ENCODE results near the gene MCU. TPM values are rescaled to one million over a fixed set of nuclear protein-coding genes. Genes with fewer than 3 reads are reported as not detected.

MCU gene
- total and polyA plus RNA-seq, 12 donors, result 9.0 to 19.0 (median 14.7) TPM

GRCh38 chr10:72709041-72709440 is 17.1 kb downstream of the MCU start:
- Histone ChIP-seq H3K4me3 (no peak overlapping the region), H3K27me3 (no peaks in the 10 kb centered on the region), H3K9me3 (no peaks in the 10 kb centered on the region), H3K4me1 (peaks cover 0 to 53% (median 32%) of the 10 kb centered on the region in 9 donors), H3K27ac (peak overlapping the region in 6 of 10 donors; percentile 10 to 77 (median 38)), H3K36me3 (no peaks in the 10 kb centered on the region)
- 5 to 12% methylated on average over 1 of the region's 1 CpG for WGBS, 2 donors
- intact Hi-C loops (cut with DNase I), result no loop called here
- ATAC-seq (peak in 6 of 8 donors; percentile 43 to 73 (median 54)), DNase-seq (peak in 1 of 2 donors; percentile 60)
- TF ChIP-seq, protein P1, sequence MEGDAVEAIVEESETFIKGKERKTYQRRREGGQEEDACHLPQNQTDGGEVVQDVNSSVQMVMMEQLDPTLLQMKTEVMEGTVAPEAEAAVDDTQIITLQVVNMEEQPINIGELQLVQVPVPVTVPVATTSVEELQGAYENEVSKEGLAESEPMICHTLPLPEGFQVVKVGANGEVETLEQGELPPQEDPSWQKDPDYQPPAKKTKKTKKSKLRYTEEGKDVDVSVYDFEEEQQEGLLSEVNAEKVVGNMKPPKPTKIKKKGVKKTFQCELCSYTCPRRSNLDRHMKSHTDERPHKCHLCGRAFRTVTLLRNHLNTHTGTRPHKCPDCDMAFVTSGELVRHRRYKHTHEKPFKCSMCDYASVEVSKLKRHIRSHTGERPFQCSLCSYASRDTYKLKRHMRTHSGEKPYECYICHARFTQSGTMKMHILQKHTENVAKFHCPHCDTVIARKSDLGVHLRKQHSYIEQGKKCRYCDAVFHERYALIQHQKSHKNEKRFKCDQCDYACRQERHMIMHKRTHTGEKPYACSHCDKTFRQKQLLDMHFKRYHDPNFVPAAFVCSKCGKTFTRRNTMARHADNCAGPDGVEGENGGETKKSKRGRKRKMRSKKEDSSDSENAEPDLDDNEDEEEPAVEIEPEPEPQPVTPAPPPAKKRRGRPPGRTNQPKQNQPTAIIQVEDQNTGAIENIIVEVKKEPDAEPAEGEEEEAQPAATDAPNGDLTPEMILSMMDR (IDR thresholded peaks at IDR 0.05), result no peak

GRCh38 chr10:72712136-72712535 is 20.2 kb downstream of the MCU start:
- intact Hi-C loops (cut with DNase I), result loop anchor here in 1 of 10 donors (5.0 kb wide), 1 partner anchor 120 kb away; no protein-coding TSS in a partner anchor
- Histone ChIP-seq H3K4me1 (peaks cover 0 to 53% (median 32%) of the 10 kb centered on the region in 9 donors), H3K27me3 (no peaks in the 10 kb centered on the region), H3K4me3 (peak overlapping the region in 2 of 10 donors; percentile 16 to 19), H3K36me3 (peaks cover 0 to 26% (median 0%) of the 10 kb centered on the region in 9 donors), H3K9me3 (no peaks in the 10 kb centered on the region), H3K27ac (peak overlapping the region in 8 of 10 donors; percentile 15 to 73 (median 52))
- DNase-seq (no peak), ATAC-seq (peak in 3 of 8 donors; percentile 32 to 54 (median 38))
- WGBS, 2 donors, result 50 to 51% methylated on average over 2 of the region's 2 CpGs
- TF ChIP-seq, protein P1 (IDR thresholded peaks at IDR 0.05), result no peak

DNA sequence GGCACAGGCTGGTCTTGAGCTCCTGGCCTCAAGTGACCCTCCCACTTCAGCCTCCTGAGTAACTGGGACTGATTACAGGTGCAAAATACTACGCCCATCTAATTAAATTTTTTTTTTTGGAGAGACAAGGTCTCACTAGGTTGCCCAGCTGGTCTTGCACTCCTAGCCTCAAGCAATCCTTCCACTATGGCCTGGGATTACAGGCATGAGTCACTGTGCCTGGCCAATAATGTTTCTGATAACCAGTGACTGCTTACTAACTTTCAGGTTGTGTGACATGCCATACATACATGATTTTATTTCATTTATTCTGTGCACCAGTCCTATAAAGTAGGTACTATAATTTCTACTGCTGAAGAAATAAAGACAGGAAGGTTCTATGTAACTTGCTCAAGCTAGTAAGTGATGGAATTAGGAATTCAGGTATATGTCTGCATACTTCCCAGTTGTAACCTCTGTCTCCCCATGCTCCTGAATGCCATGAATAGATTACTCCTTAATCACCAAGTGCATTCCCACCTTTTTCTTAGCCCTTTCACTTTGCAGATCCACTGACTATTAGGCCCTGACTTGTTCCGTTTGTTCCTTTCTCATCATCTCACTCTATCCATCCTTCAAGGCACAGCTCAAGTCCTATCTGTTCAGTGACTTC is 28.1 kb downstream of the MCU start:
- ATAC-seq (no peak), DNase-seq (no peak)
- 95 to 97% methylated on average over 2 of the region's 2 CpGs for WGBS, 2 donors
- Histone ChIP-seq H3K36me3 (peaks cover 0 to 39% (median 0%) of the 10 kb centered on the region in 9 donors), H3K4me3 (no peak overlapping the region), H3K9me3 (no peaks in the 10 kb centered on the region), H3K27ac (no peak overlapping the region), H3K4me1 (peaks cover 0 to 7% (median 0%) of the 10 kb centered on the region in 9 donors), H3K27me3 (no peaks in the 10 kb centered on the region)
- TF ChIP-seq, protein P1 (IDR thresholded peaks at IDR 0.05), result no peak
- intact Hi-C loops (cut with DNase I), result no loop called here

DNA sequence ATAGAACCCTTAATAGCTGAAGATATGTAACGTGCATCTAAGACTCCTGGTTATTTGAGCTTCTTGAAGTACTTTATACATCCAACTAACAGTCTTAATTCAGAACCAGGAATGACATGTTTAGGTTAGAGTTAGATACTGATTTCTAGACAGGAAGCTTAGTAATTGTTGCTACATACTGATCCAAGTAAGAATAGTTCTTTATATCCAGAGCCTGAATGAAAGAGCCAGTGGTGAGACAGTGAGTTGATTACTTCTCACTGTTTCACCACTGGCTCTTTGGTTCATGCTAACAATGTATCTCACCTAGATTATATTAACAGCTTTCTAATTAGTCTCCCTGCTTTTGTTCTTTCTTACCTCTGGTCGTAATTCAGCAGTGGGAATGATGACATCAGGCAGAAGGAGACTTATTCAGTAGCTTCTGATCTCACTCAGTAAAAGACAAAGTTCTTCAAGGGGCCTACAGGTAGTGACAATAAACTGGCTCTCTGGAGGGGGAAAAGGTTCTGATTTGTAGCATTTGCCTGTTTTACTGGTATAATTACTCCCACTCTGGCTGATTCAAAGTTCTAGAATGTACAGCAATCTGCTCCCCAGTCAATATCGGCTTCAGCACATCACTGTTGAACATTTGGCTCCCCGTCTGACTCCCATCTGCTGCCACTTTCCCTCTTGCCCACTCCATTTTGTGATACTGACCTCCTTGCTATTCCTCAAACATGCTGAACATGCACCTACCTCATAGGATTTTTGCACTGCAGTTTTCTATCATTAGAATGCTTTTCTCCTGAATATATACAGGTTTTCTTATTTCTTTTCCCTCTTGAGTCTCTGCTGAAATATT is 29.1 kb downstream of the MCU start:
- no peak overlapping the region for H3K27ac ChIP-seq
- 88 to 89% methylated on average over 4 of the region's 4 CpGs for WGBS, 2 donors

More for the DNA sequence above, 29.1 kb downstream of the MCU start:
- Histone ChIP-seq H3K27me3 (no peaks in the 10 kb centered on the region), H3K36me3 (peaks cover 0 to 30% (median 0%) of the 10 kb centered on the region in 9 donors), H3K4me3 (no peak overlapping the region), H3K9me3 (no peaks in the 10 kb centered on the region), H3K4me1 (peaks cover 0 to 7% (median 0%) of the 10 kb centered on the region in 9 donors)
- DNase-seq, result no peak
- ATAC-seq, result no peak
- intact Hi-C loops (cut with DNase I), result no loop called here
- TF ChIP-seq, protein P1 (IDR thresholded peaks at IDR 0.05), result no peak
